ENCODE measurements around the gene C8A.

C8A gene

DNA sequence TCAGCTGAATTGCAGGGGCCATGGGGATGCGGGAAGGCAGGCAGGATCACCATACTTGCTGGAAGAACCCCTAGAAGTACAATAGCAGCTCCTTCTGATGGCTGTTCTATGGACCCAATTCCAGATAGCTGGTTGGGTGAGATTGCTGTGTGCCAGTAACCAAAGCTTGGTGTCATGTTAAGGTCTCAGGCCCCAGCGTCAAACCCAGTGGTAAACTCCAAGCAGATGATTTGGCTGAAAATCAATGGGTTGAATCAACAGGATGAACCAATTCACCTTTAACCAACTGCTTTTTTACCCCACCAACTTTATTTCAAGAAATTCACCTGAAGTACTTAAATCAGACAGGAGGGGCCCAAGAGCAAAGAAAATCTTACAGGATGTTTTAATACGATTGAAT lies 73.4 kb downstream of the C8A start:
- TF ChIP-seq, protein P1, sequence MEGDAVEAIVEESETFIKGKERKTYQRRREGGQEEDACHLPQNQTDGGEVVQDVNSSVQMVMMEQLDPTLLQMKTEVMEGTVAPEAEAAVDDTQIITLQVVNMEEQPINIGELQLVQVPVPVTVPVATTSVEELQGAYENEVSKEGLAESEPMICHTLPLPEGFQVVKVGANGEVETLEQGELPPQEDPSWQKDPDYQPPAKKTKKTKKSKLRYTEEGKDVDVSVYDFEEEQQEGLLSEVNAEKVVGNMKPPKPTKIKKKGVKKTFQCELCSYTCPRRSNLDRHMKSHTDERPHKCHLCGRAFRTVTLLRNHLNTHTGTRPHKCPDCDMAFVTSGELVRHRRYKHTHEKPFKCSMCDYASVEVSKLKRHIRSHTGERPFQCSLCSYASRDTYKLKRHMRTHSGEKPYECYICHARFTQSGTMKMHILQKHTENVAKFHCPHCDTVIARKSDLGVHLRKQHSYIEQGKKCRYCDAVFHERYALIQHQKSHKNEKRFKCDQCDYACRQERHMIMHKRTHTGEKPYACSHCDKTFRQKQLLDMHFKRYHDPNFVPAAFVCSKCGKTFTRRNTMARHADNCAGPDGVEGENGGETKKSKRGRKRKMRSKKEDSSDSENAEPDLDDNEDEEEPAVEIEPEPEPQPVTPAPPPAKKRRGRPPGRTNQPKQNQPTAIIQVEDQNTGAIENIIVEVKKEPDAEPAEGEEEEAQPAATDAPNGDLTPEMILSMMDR (conservative IDR thresholded peaks at IDR 0.05; ENCODE audit: low read depth): no peak
- H3K27ac ChIP-seq: no peak overlapping the region
- ChIA-PET CTCF (no interaction called here), POLR2A (ENCODE audit: low non-redundant PET) (no interaction called here)
- DNase-seq (ENCODE audit: low spot score): no peak

DNA sequence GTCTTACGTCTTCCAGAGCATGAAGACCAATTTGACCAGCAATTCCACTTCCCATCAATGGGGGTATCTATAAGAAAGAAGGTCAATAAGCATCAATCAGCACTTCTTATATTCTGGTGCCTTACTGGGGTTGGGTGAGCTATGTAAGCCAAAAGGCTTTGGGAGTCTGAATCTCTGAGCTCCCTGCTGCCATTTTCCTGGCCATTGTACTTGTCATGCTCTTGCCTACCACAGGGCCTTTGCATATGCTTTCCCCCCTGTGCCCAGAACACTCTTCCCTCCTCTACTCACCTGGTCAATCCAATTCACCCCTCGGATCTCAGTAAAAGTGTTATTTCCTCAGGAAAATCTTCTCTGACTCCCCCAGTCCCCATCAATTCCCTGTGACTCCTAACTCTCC lies 74.9 kb downstream of the C8A start:
- no peak for DNase-seq (ENCODE audit: low spot score)
- CTCF ChIA-PET: interaction anchor here (0.7 kb wide), 1 partner anchor 135 kb away, joined by 3 read pairs; no protein-coding TSS in a partner anchor
- TF ChIP-seq, protein P1 (conservative IDR thresholded peaks at IDR 0.05; ENCODE audit: low read depth): no peak
- H3K27ac ChIP-seq: no peak overlapping the region
- POLR2A ChIA-PET (ENCODE audit: low non-redundant PET): no interaction called here

DNA sequence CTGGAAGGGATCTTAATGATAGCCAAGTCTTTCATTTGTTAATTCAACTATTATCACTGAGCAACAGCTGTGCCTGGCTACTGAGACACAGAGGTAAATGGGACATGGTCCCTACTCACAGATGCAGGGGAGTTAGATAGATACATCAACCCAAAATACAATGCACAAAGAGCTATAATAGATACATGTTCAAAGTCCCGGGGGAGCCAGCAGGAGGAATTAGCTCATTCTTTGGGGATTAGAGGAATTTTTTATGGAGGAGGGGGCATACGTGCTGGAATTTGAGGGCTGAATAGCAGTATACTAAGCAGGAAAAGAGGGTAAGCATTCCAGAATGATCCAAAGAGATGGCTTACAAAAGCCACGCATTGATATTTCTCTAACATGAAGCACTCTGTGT lies 76.6 kb downstream of the C8A start:
- ChIA-PET POLR2A (ENCODE audit: low non-redundant PET) (no interaction called here), CTCF (interaction anchor here (0.5 kb wide), 1 partner anchor 23 kb away, joined by 4 read pairs; no protein-coding TSS in a partner anchor)
- no peak overlapping the region for H3K27ac ChIP-seq
- no peak for DNase-seq (ENCODE audit: low spot score)
- TF ChIP-seq, protein P1 (conservative IDR thresholded peaks at IDR 0.05; ENCODE audit: low read depth): no peak

DNA sequence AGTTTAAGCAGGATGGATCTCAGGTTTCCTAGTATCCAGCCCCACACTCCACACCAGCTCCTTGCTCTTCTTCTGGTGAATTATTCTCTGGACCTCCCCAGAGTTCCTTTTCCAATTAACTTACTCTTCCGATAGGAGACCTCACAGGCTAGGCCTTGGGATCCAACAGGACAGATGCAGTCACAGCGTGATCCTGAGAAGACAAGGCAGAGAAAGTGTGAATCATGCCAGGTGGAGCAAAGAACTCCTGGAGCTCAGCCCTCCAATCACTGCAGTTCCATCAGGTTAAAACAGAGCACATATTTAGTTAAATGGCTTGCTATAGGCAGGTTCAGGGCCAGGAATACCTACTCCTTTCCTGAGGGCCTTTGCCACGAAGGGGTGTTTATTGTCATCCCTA lies 77.1 kb downstream of the C8A start:
- POLR2A ChIA-PET (ENCODE audit: low non-redundant PET): no interaction called here
- DNase-seq (ENCODE audit: low spot score): no peak
- CTCF ChIA-PET: interaction anchor here (0.5 kb wide), 1 partner anchor 23 kb away, joined by 4 read pairs; no protein-coding TSS in a partner anchor
- TF ChIP-seq, protein P1 (conservative IDR thresholded peaks at IDR 0.05; ENCODE audit: low read depth): no peak
- H3K27ac ChIP-seq: no peak overlapping the region

DNA sequence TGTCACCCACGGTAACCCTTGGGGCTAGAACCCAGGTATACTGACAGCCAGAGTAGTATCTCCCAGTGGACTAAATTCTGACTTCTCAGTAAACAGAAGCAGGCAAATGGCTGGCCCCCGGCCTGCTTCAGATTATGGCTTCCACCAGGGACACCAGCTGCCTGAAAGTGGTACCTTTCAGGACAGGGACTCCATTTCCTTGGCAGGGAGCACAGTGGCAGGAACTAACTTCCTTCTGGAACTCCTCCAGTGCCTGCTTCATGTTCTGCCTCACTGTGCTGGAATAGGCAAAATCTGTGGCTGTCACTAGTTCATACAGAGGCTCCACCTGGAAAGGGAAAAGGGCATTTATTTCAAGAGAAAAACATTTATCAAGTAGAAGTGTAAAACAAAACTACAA lies 78.6 kb downstream of the C8A start:
- CTCF ChIA-PET: no interaction called here
- no peak for DNase-seq (ENCODE audit: low spot score)
- no peak overlapping the region for H3K27ac ChIP-seq
- TF ChIP-seq, protein P1 (conservative IDR thresholded peaks at IDR 0.05; ENCODE audit: low read depth): no peak
- POLR2A ChIA-PET (ENCODE audit: low non-redundant PET): no interaction called here

DNA sequence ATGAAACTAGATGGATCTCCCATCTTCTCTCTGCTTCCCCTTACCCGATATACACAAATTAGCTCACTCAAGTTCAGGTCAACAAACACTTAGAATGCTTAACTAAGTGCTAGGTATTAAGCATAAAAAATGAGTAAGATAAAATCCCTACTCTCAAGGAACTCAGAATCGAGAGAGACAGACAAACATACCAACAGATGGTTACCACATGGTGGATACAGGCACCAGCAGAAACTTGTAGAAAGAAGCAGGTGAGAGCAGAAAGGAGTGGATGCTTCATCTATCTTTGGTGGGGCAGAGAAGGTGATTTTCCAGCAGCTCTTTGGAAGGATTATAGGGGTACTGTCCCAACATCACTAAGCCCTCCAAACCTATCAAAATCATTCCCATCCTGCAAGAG lies 79.0 kb downstream of the C8A start:
- POLR2A ChIA-PET (ENCODE audit: low non-redundant PET): no interaction called here
- CTCF ChIA-PET: no interaction called here
- DNase-seq (ENCODE audit: low spot score): no peak
- no peak overlapping the region for H3K27ac ChIP-seq
- TF ChIP-seq, protein P1 (conservative IDR thresholded peaks at IDR 0.05; ENCODE audit: low read depth): no peak
